Sigmoid colon (tissue), 4 donors: ENCODE data around the gene CCDC177.

Experiments used
- EP300 ChIP-seq, 4 donors: sonication (generic); formaldehyde crosslinking; IDR thresholded peaks; one replicate each; pipeline ENCODE4 v1.6.1; 2017; ENCODE audit warnings: antibody characterized with exemption in 4 of 4
- POLR2AphosphoS5 ChIP-seq, 4 donors: sonication (generic); formaldehyde crosslinking; IDR thresholded peaks; one replicate each; pipeline ENCODE4 v1.6.1; 2017; ENCODE audit warnings: antibody characterized with exemption in 4 of 4
- TF ChIP-seq, protein P1 (sequence below), 4 experiments: fragments of 450-650 bp in 3 of 4; fragments of 200-600 bp in 1 of 4; IDR thresholded peaks; one replicate each; pipeline ENCODE4 v1.5.1; 2016 to 2019; ENCODE audit warnings: antibody characterized with exemption in 4 of 4, mild to moderate bottlenecking in 3 of 4, moderate library complexity in 2 of 4

DNA sequence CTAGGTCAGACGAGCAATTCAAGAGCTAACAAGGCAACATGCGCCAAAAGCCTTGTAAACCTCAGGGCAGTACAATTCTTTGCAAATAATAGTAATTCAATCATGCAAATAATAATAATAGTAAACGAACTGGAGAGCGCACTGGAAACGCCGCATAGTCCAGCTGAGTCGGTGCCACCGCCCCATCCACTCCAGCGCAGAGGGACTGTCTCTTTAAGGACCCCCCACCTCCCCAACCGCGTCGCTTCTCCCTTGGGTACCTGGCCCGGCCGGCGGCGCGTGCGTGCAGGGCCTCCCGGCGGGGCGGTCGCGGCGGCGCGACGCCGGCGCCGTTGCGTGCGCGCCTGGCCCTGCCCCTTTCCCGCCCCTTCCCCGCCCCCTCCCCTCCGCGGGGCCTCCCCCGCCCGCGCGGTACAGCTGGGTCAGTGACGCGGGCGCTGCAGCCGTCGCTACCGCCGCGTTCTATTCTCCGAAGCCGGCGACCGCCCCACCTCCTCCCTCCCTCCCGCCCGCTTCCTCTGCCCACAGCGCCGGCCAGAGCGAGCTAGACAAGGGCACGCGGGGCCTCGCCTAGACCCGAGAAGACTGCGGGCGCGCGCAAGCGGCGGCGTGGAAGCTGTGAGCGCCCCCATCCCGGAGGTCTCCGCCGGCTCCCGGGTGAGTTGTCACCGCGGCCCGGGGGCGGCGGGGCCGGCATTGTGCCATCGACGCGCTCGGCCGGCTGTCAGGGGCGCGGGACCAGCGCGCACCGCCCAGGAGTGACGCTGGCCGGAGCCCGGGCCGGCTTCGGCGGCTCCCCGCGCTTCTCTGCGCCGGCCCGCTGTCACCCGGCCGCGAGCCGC, 36.7 kb upstream of the CCDC177 start, which contains the start of gene SUSD6:
- TF ChIP-seq, protein P1, sequence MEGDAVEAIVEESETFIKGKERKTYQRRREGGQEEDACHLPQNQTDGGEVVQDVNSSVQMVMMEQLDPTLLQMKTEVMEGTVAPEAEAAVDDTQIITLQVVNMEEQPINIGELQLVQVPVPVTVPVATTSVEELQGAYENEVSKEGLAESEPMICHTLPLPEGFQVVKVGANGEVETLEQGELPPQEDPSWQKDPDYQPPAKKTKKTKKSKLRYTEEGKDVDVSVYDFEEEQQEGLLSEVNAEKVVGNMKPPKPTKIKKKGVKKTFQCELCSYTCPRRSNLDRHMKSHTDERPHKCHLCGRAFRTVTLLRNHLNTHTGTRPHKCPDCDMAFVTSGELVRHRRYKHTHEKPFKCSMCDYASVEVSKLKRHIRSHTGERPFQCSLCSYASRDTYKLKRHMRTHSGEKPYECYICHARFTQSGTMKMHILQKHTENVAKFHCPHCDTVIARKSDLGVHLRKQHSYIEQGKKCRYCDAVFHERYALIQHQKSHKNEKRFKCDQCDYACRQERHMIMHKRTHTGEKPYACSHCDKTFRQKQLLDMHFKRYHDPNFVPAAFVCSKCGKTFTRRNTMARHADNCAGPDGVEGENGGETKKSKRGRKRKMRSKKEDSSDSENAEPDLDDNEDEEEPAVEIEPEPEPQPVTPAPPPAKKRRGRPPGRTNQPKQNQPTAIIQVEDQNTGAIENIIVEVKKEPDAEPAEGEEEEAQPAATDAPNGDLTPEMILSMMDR (IDR thresholded peaks at IDR 0.05), result no peak
- TF ChIP-seq POLR2AphosphoS5 (IDR thresholded peaks at IDR 0.05) (peak; percentile 92 to 95 (median 94)), EP300 (IDR thresholded peaks at IDR 0.05) (no peak)
